ENCODE results near the gene ACAP3. TPM values are rescaled to one million over a fixed set of nuclear protein-coding genes. Genes with fewer than 3 reads are reported as not detected.

The ACAP3 gene
- total and polyA plus RNA-seq, 2 of the 4 experiments (the other 2 are of a cell fraction) = 13.3 to 58.2 TPM

GRCh38 chr1:1243266-1243660 lies 64.5 kb downstream of the ACAP3 start:
- WGBS, 2 experiments (ENCODE audit: extremely low coverage in 2 of 2, insufficient read length in 1 of 2) = 93% methylated on average over 12 of the region's 23 CpGs; no CpG with 5 or more reads in 1 of the 2 experiments
- TF ChIP-seq MXI1 (IDR thresholded peaks at IDR 0.05; ENCODE audit: borderline replicate concordance, low read depth, low read length) = no peak
- TF ChIP-seq CTCF (conservative IDR thresholded peaks at IDR 0.05; ENCODE audit: low read depth, low read length) = no peak
- no peak for TF ChIP-seq RCOR1 (IDR thresholded peaks at IDR 0.05; ENCODE audit: insufficient replicate concordance, low read length)
- no peak for TF ChIP-seq USF2 (IDR thresholded peaks at IDR 0.05; ENCODE audit: low read depth, low read length)
- TF ChIP-seq MAFK (IDR thresholded peaks at IDR 0.05; ENCODE audit: low read depth, low read length) = no peak
- no peak for TF ChIP-seq MAZ (IDR thresholded peaks at IDR 0.05; ENCODE audit: borderline replicate concordance, low read depth, low read length)
- no peak for TF ChIP-seq POLR2A (IDR thresholded peaks at IDR 0.05; ENCODE audit: low read depth, low read length)
- TF ChIP-seq FOS (IDR thresholded peaks at IDR 0.05; ENCODE audit: low read depth, low read length) = no peak
- no peak for TF ChIP-seq CHD1 (IDR thresholded peaks at IDR 0.05; ENCODE audit: low read depth, low read length)
- no peak for TF ChIP-seq SMC3 (IDR thresholded peaks at IDR 0.05; ENCODE audit: low read depth, low read length)
- TF ChIP-seq RFX5 (IDR thresholded peaks at IDR 0.05; ENCODE audit: low read depth, low read length) = no peak
- TF ChIP-seq BHLHE40 (IDR thresholded peaks at IDR 0.05; ENCODE audit: low read depth, low read length) = no peak
- TF ChIP-seq RAD21 (IDR thresholded peaks at IDR 0.05; ENCODE audit: low read length) = no peak
- no peak for TF ChIP-seq CEBPB (IDR thresholded peaks at IDR 0.05; ENCODE audit: low read depth, low read length)
- no peak for TF ChIP-seq NFE2L2 (IDR thresholded peaks at IDR 0.05; ENCODE audit: low read depth, low read length)
- no peak for TF ChIP-seq ELK1 (IDR thresholded peaks at IDR 0.05; ENCODE audit: borderline replicate concordance, low read depth, low read length)
- ChIA-PET POLR2A (ENCODE audit: unreplicated experiment) (no interaction called here), CTCF (no interaction called here)
- no peak overlapping the region for H2AFZ ChIP-seq (replicated peaks; ENCODE audit: low read length, poor library complexity)
- H3K4me1 ChIP-seq (ENCODE audit: control insufficient read depth, insufficient read depth, low read length) = peaks cover 9% of the 10 kb centered on the region
- DNase-seq = no peak
- no peak overlapping the region for H3K27ac ChIP-seq (ENCODE audit: insufficient read depth, low read length)
- H4K5ac ChIP-seq (ENCODE audit: low read depth, low read length) = no peak overlapping the region
- no peak for ATAC-seq (ENCODE audit: low read depth)
- H3K9me1 ChIP-seq (ENCODE audit: insufficient read depth, low read length) = no peaks in the 10 kb centered on the region
- H3K79me1 ChIP-seq (ENCODE audit: low read depth in 1 of 2, low read length in 2 of 2) = no peaks in the 10 kb centered on the region
- no peak overlapping the region for H3K23ac ChIP-seq (ENCODE audit: low read depth, low read length)
- H3K18ac ChIP-seq (ENCODE audit: low read depth, low read length) = no peak overlapping the region
- no peak overlapping the region for H4K8ac ChIP-seq (ENCODE audit: low read depth in 2 of 2, low read length in 2 of 2)
- no peak overlapping the region for H2BK20ac ChIP-seq (ENCODE audit: low read depth, low read length)
- dilution Hi-C loops (cut with HindIII; ENCODE audit: low sequenced_read_pairs, unreplicated experiment) (no loop called here), intact Hi-C loops (cut with micrococcal nuclease) (no loop called here), in situ Hi-C loops (cut with MboI; ENCODE audit: low sequenced_read_pairs) (no loop called here)
- no peak overlapping the region for H3K4me3 ChIP-seq (ENCODE audit: insufficient read depth, low read depth, low read length)
- no peak overlapping the region for H2AK5ac ChIP-seq (ENCODE audit: low read depth, low read length)
- H2BK120ac ChIP-seq (ENCODE audit: low read depth, low read length) = no peak overlapping the region
- H3K14ac ChIP-seq (replicated peaks; ENCODE audit: low read depth, low read length) = no peak overlapping the region
- no peak overlapping the region for H3K56ac ChIP-seq (ENCODE audit: extremely low read depth, insufficient read depth, low read length)
- H3K9ac ChIP-seq (ENCODE audit: low read depth, low read length) = no peak overlapping the region
- H3K9me3 ChIP-seq (ENCODE audit: control insufficient read depth, insufficient read depth, low read length) = no peaks in the 10 kb centered on the region
- no peaks in the 10 kb centered on the region for H3K27me3 ChIP-seq (ENCODE audit: control insufficient read depth, insufficient read depth, low read length)
- no peak overlapping the region for H2BK5ac ChIP-seq (ENCODE audit: low read depth, low read length, poor library complexity, severe bottlenecking)
- H2BK15ac ChIP-seq (ENCODE audit: low read depth, low read length) = no peak overlapping the region
- peaks cover 2% of the 10 kb centered on the region; the same call in 1 of the 2 replicates for H3K36me3 ChIP-seq (ENCODE audit: control insufficient read depth, insufficient read depth, low read length)
- H4K91ac ChIP-seq (ENCODE audit: insufficient read depth, low read depth, low read length) = no peak overlapping the region
- H3K4me2 ChIP-seq (ENCODE audit: low read depth, low read length) = no peak overlapping the region
- no peaks in the 10 kb centered on the region for H4K20me1 ChIP-seq (ENCODE audit: insufficient read depth, low read length)
- no peak overlapping the region for H2AK9ac ChIP-seq (replicated peaks; ENCODE audit: low read depth, low read length, poor library complexity)
- no TSS peak for BruUV-seq (replicated peaks)
- no peak overlapping the region for H3K4ac ChIP-seq (ENCODE audit: low read depth, low read length)
